Small intestine (tissue), 7 donors: Measurements from ENCODE around the gene BMP8A. TPM values are rescaled to one million over a fixed set of nuclear protein-coding genes. Genes with fewer than 3 reads are reported as not detected.
A peak's percentile ranks its signal among the peaks of the same experiment; 100 is the strongest.
"Not testable (repeated sequence)": the region's sequence is repeated elsewhere in the genome, so short reads cannot be mapped to it uniquely, and the experiment has no call there.

Source experiments
- DNase-seq, 2 donors: peaks; one replicate each; pipeline versions ENCODE4 v3.0.0 to v3.0.0-alpha.2; 2013
- FAIRE-seq: peaks from 2 replicates; lab custom pipeline; 2012; peaks lifted over from hg19 to GRCh38; lab: Jason Lieb, UNC
- H3K27ac ChIP-seq, 3 donors: one replicate each; pipeline ENCODE4 v1.5.1; 2013; ENCODE audit warnings: low read length in 2 of 3, mild to moderate bottlenecking in 2 of 3, control low read depth in 1 of 3, inconsistent platforms in 1 of 3, low read depth in 1 of 3, moderate library complexity in 1 of 3
- H3K27me3 ChIP-seq, 3 donors: one replicate each; pipeline ENCODE4 v1.6.1; 2013; ENCODE audit warnings: low read length in 3 of 3, inconsistent platforms in 1 of 3; ENCODE audit not compliant: control insufficient read depth in 3 of 3, insufficient read depth in 3 of 3
- H3K36me3 ChIP-seq, 3 donors: one replicate each; pipeline ENCODE4 v1.6.1; 2013; ENCODE audit warnings: low read length in 3 of 3, inconsistent platforms in 1 of 3, low read depth in 1 of 3, mild to moderate bottlenecking in 1 of 3, moderate library complexity in 1 of 3; ENCODE audit not compliant: control insufficient read depth in 3 of 3, insufficient read depth in 2 of 3
- H3K4me1 ChIP-seq, 3 donors: one replicate each; pipeline ENCODE4 v1.6.1; 2013; ENCODE audit warnings: low read length in 2 of 3, inconsistent platforms in 1 of 3, low read depth in 1 of 3, mild to moderate bottlenecking in 1 of 3, moderate library complexity in 1 of 3; ENCODE audit not compliant: control insufficient read depth in 3 of 3, insufficient read depth in 2 of 3
- H3K4me3 ChIP-seq, 3 donors: one replicate each; pipeline ENCODE4 v1.5.1; 2013; ENCODE audit warnings: low read length in 3 of 3, control low read depth in 1 of 3, inconsistent platforms in 1 of 3, low read depth in 1 of 3, mild to moderate bottlenecking in 1 of 3, moderate library complexity in 1 of 3
- H3K9me3 ChIP-seq, 2 donors: one replicate each; pipeline ENCODE4 v1.6.1; 2013; ENCODE audit warnings: low read depth in 1 of 2, low read length in 1 of 2; ENCODE audit not compliant: control insufficient read depth in 2 of 2, insufficient read depth in 1 of 2
- WGBS, 3 donors: extraction: QIAGEN DNeasy Blood & Tissue Kit; methylation state at CpG; one replicate each; pipeline ENCODE4 v1.1.7; 2013; 5-methylcytosine and 5-hydroxymethylcytosine counted together
- polyA plus RNA-seq, 4 donors: library from polyadenylated mRNA; stranded (reverse) in 3 of 4; unstranded in 1 of 4; fragments of 200-250 nt in 3 of 4; fragments of 120-200 nt in 1 of 4; gene quantifications; one replicate each; pipeline versions ENCODE4 v1.2.1 to v1.2.3, GENCODE V29; 2013
- donor health status: healthy with polysubstance abuse.
- donor health status: control.
- donor health status: control.
- donor health status: Bipolar disorder and iron deficiency.
- donor health status: healthy.

The BMP8A gene
- polyA plus RNA-seq, 4 donors = 0.37 to 0.66 (median 0.45) TPM; not detected in 1

GRCh38 chr1:39496520-39496919, 5.1 kb downstream of the BMP8A start:
- H3K4me1 ChIP-seq, DNase-seq, FAIRE-seq, H3K27ac ChIP-seq, H3K36me3 ChIP-seq, H3K9me3 ChIP-seq, H3K4me3 ChIP-seq: not testable (repeated sequence)
- peaks cover 0 to 23% (median 6%) of the 10 kb centered on the region in 3 donors for H3K27me3 ChIP-seq
- 87 to 92% (median 92%) methylated on average over 5 of the region's 5 CpGs for WGBS, 3 donors

GRCh38 chr1:39497585-39497984, 6.1 kb downstream of the BMP8A start:
- Histone ChIP-seq H3K27me3 (peaks cover 0 to 18% (median 6%) of the 10 kb centered on the region in 3 donors), H3K27ac (no peak overlapping the region), H3K4me3 (no peak overlapping the region), H3K4me1 (peaks cover 0 to 4% (median 0%) of the 10 kb centered on the region in 3 donors), H3K36me3 (no peaks in the 10 kb centered on the region), H3K9me3 (peaks cover 0 to 3% of the 10 kb centered on the region in 2 donors)
- 64 to 76% (median 68%) methylated on average over 3 to 5 of the region's 5 CpGs for WGBS, 3 donors
- FAIRE-seq (no peak), DNase-seq (no peak)

- H3K36me3 ChIP-seq, DNase-seq, H3K9me3 ChIP-seq, H3K4me1 ChIP-seq, H3K4me3 ChIP-seq, FAIRE-seq: not testable (repeated sequence)
- Histone ChIP-seq H3K27me3 (peaks cover 0 to 12% (median 4%) of the 10 kb centered on the region in 3 donors), H3K27ac (peak overlapping the region in 1 of 3 donors; percentile 11)
- WGBS, 3 donors = 67 to 87% (median 84%) methylated on average over 7 to 9 of the region's 9 CpGs
Observed at GRCh38 chr1:39498096-39498710, 6.8 kb downstream of the BMP8A start.

- FAIRE-seq = not testable (repeated sequence)
Observed at GRCh38 chr1:39498821-39499220, 7.4 kb downstream of the BMP8A start.

GRCh38 chr1:39499668-39500067, 8.2 kb downstream of the BMP8A start:
- H3K4me1 ChIP-seq = no peaks in the 10 kb centered on the region
- no peak overlapping the region for H3K4me3 ChIP-seq
- no peaks in the 10 kb centered on the region for H3K36me3 ChIP-seq
- 65 to 74% (median 68%) methylated on average over 5 of the region's 5 CpGs for WGBS, 3 donors
- H3K27ac ChIP-seq = no peak overlapping the region
- FAIRE-seq = no peak
- H3K9me3 ChIP-seq = peaks cover 0 to 3% of the 10 kb centered on the region in 2 donors
- DNase-seq = no peak
- H3K27me3 ChIP-seq = no peaks in the 10 kb centered on the region

More at GRCh38 chr1:39498821-39499220, 7.4 kb downstream of the BMP8A start:
- DNase-seq, H3K9me3 ChIP-seq, H3K36me3 ChIP-seq, H3K4me1 ChIP-seq, H3K27me3 ChIP-seq, H3K27ac ChIP-seq, H3K4me3 ChIP-seq: not testable (repeated sequence)
- WGBS, 3 donors = 83 to 98% (median 95%) methylated on average over 8 to 12 of the region's 15 CpGs

- DNase-seq (no peak), FAIRE-seq (no peak)
- Histone ChIP-seq H3K27me3 (no peaks in the 10 kb centered on the region), H3K27ac (no peak overlapping the region), H3K36me3 (no peaks in the 10 kb centered on the region), H3K9me3 (peaks cover 0 to 3% of the 10 kb centered on the region in 2 donors), H3K4me1 (no peaks in the 10 kb centered on the region), H3K4me3 (no peak overlapping the region)
- 79 to 89% (median 87%) methylated on average over 4 of the region's 4 CpGs for WGBS, 3 donors
Observed at GRCh38 chr1:39500862-39501389, 9.5 kb downstream of the BMP8A start.

GRCh38 chr1:39501666-39502065, 10.2 kb downstream of the BMP8A start:
- Histone ChIP-seq H3K4me1 (no peaks in the 10 kb centered on the region), H3K4me3 (no peak overlapping the region), H3K27ac (no peak overlapping the region), H3K36me3 (no peaks in the 10 kb centered on the region), H3K9me3 (peaks cover 0 to 3% of the 10 kb centered on the region in 2 donors), H3K27me3 (no peaks in the 10 kb centered on the region)
- no peak for DNase-seq
- WGBS, 3 donors = 70 to 78% (median 75%) methylated on average over 5 of the region's 5 CpGs
- no peak for FAIRE-seq

- not testable (repeated sequence) for FAIRE-seq, DNase-seq, H3K27me3 ChIP-seq, H3K27ac ChIP-seq, H3K9me3 ChIP-seq, H3K4me1 ChIP-seq, H3K4me3 ChIP-seq, H3K36me3 ChIP-seq
- 78 to 81% (median 79%) methylated on average over 9 of the region's 9 CpGs for WGBS, 3 donors
Observed at GRCh38 chr1:39504436-39504835, 13.0 kb downstream of the BMP8A start.
